Lower lobe of right lung (tissue), 2 donors: ENCODE data around the gene DOCK6. TPM values are rescaled to one million over a fixed set of nuclear protein-coding genes. Genes with fewer than 3 reads are reported as not detected.

Source experiments
- ATAC-seq, 2 donors: fragments of 200-7000 bp; cut with Tn5 transposase; one replicate each; pipeline ENCODE4 v1.9.1; 2020 to 2022; ENCODE audit warnings: mild to moderate bottlenecking in 2 of 2, moderate library complexity in 2 of 2
- DNase-seq: peaks from one replicate; pipeline ENCODE4 v3.0.0-alpha.2; 2020
- H3K27ac ChIP-seq: fragments of 200-600 bp; one replicate; pipeline ENCODE4 v1.8.0; 2022
- H3K27me3 ChIP-seq: fragments of 200-600 bp; one replicate; pipeline ENCODE4 v1.8.0; 2022; ENCODE audit warnings: low read depth
- H3K36me3 ChIP-seq: fragments of 200-600 bp; one replicate; pipeline ENCODE4 v1.8.0; 2022; ENCODE audit warnings: mild to moderate bottlenecking
- H3K4me1 ChIP-seq: fragments of 200-600 bp; one replicate; pipeline ENCODE4 v1.8.0; 2022
- H3K4me3 ChIP-seq: fragments of 200-600 bp; one replicate; pipeline ENCODE4 v1.8.0; 2022; ENCODE audit warnings: mild to moderate bottlenecking
- H3K9me3 ChIP-seq: fragments of 200-600 bp; one replicate; pipeline ENCODE4 v1.8.0; 2022
- CTCF ChIP-seq: fragments of 200-600 bp; IDR thresholded peaks from one replicate; pipeline ENCODE4 v1.8.0; 2022; ENCODE audit warnings: antibody characterized with exemption, mild to moderate bottlenecking
- intact Hi-C: fragments of 100-400 bp; cut with DNase I; formaldehyde crosslinking; loops from one replicate; pipeline ENCODE4 v1.11.0; 2022
- total RNA-seq: library from RNA; stranded (reverse); fragmentation: NEBNext Ultra II Directional; extraction: Animal tissue kit (Norgen Biotek cat#: 25700); gene quantifications from one replicate; pipeline ENCODE4 v1.2.1, GENCODE V29; 2021
- donor health status: DM: no; HTN: yes; CAD: no; lungs with severe emphysema.

Gene DOCK6
- total RNA-seq, 1 donor from 2014 or later, result 106 TPM

- H3K27me3 ChIP-seq, result no peaks in the 10 kb centered on the region
- DNase-seq (no peak), ATAC-seq (no peak)
- H3K4me3 ChIP-seq, result no peak overlapping the region
- no peaks in the 10 kb centered on the region for H3K36me3 ChIP-seq
- no peak for TF ChIP-seq CTCF
- H3K9me3 ChIP-seq, result no peaks in the 10 kb centered on the region
- intact Hi-C loops, result no loop called here
- H3K4me1 ChIP-seq, result peaks cover 58% of the 10 kb centered on the region
- peak overlapping the region; percentile 63 for H3K27ac ChIP-seq
These were observed 3.0 kb upstream of the DOCK6 start for GRCh38 chr19:11265177-11265784.

- ATAC-seq (peak; percentile 90 to 92), DNase-seq (peak; percentile 89)
- H3K4me1 ChIP-seq, result peaks cover 58% of the 10 kb centered on the region
- intact Hi-C loops, result no loop called here
- no peaks in the 10 kb centered on the region for H3K36me3 ChIP-seq
- H3K9me3 ChIP-seq, result no peaks in the 10 kb centered on the region
- H3K27ac ChIP-seq, result peak overlapping the region; percentile 63
- no peak for TF ChIP-seq CTCF
- no peaks in the 10 kb centered on the region for H3K27me3 ChIP-seq
- H3K4me3 ChIP-seq, result no peak overlapping the region
These were observed 2.3 kb upstream of the DOCK6 start for GRCh38 chr19:11264452-11265176.

- H3K27me3 ChIP-seq, result no peaks in the 10 kb centered on the region
- no peak for ATAC-seq
- H3K9me3 ChIP-seq, result no peaks in the 10 kb centered on the region
- peaks cover 52% of the 10 kb centered on the region for H3K4me1 ChIP-seq
- H3K36me3 ChIP-seq, result no peaks in the 10 kb centered on the region
- no peak for DNase-seq
- intact Hi-C loops, result no loop called here
- TF ChIP-seq CTCF, result no peak
- no peak overlapping the region for H3K4me3 ChIP-seq
- H3K27ac ChIP-seq, result no peak overlapping the region
These were observed 1.4 kb upstream of the DOCK6 start for GRCh38 chr19:11263726-11264125.

GRCh38 chr19:11261431-11261970 lies 823 bp downstream of the DOCK6 start:
- DNase-seq (no peak), ATAC-seq (peak; percentile 1 to 6)
- Histone ChIP-seq H3K9me3 (no peaks in the 10 kb centered on the region), H3K4me3 (peak overlapping the region; percentile 77), H3K27me3 (no peaks in the 10 kb centered on the region), H3K36me3 (no peaks in the 10 kb centered on the region), H3K27ac (peak overlapping the region; percentile 86), H3K4me1 (peaks cover 41% of the 10 kb centered on the region)
- intact Hi-C loops, result no loop called here
- TF ChIP-seq CTCF, result no peak

- intact Hi-C loops, result no loop called here
- TF ChIP-seq CTCF, result no peak
- ATAC-seq (no peak), DNase-seq (no peak)
- Histone ChIP-seq H3K4me3 (peak overlapping the region; percentile 77), H3K4me1 (peaks cover 41% of the 10 kb centered on the region), H3K9me3 (no peaks in the 10 kb centered on the region), H3K36me3 (no peaks in the 10 kb centered on the region), H3K27ac (peak overlapping the region; percentile 86), H3K27me3 (no peaks in the 10 kb centered on the region)
These were observed 1.3 kb downstream of the DOCK6 start for GRCh38 chr19:11260996-11261395.
